Large intestine (tissue), 12 donors: ENCODE results near the gene CLEC4C. TPM values are rescaled to one million over a fixed set of nuclear protein-coding genes. Genes with fewer than 3 reads are reported as not detected.
A peak's percentile ranks its signal among the peaks of the same experiment; 100 is the strongest.
"Not testable (repeated sequence)": the region's sequence is repeated elsewhere in the genome, so short reads cannot be mapped to it uniquely, and the experiment has no call there.

ENCODE experiments used
- DNase-seq, 2 donors: peaks; one replicate each; pipeline versions ENCODE4 v3.0.0 to v3.0.0-alpha.2; 2013
- H3K27ac ChIP-seq: one replicate; pipeline ENCODE4 v1.5.1; 2013; ENCODE audit warnings: low read length
- H3K27me3 ChIP-seq: 2 replicates; pipeline ENCODE4 v1.6.1; 2013; ENCODE audit warnings: low read length; ENCODE audit not compliant: control insufficient read depth, insufficient read depth
- H3K36me3 ChIP-seq: 2 replicates; pipeline ENCODE4 v1.6.1; 2013; ENCODE audit warnings: low read length; ENCODE audit not compliant: control insufficient read depth, insufficient read depth
- H3K4me1 ChIP-seq: one replicate; pipeline ENCODE4 v1.6.1; 2013; ENCODE audit warnings: low read length; ENCODE audit not compliant: control insufficient read depth, insufficient read depth
- H3K4me3 ChIP-seq: one replicate; pipeline ENCODE4 v1.5.1; 2013; ENCODE audit warnings: low read length
- H3K9me3 ChIP-seq: one replicate; pipeline ENCODE4 v1.6.1; 2013; ENCODE audit warnings: mild to moderate bottlenecking, low read depth, low read length, moderate library complexity; ENCODE audit not compliant: control insufficient read depth
- WGBS: methylation state at CpG from one replicate; pipeline ENCODE4 v1.1.5; 2013; ENCODE audit warnings: low lambda C conversion rate; ENCODE audit not compliant: insufficient coverage; 5-methylcytosine and 5-hydroxymethylcytosine counted together
- long read RNA-seq, 11 donors: transcript quantifications; one replicate each; lab custom pipeline, GENCODE V29; 2026
- polyA plus RNA-seq: library from polyadenylated mRNA; unstranded; fragments of 120-200 nt; gene quantifications from one replicate; pipeline ENCODE4 v1.2.1, GENCODE V29; 2013

Gene CLEC4C, protein sequence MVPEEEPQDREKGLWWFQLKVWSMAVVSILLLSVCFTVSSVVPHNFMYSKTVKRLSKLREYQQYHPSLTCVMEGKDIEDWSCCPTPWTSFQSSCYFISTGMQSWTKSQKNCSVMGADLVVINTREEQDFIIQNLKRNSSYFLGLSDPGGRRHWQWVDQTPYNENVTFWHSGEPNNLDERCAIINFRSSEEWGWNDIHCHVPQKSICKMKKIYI
- polyA plus RNA-seq = 0.07 TPM
- long read RNA-seq, donor 1 = 0 reads
- long read RNA-seq, donor 2 = 0 reads
- long read RNA-seq, donor 3 = 0 reads
- long read RNA-seq, donor 4 = 0 reads
- long read RNA-seq, donor 5 = 0 reads
- long read RNA-seq, donor 6 = 0 reads
- long read RNA-seq, donor 7 = 0 reads
- long read RNA-seq, donor 8 = 0 reads
- long read RNA-seq, donor 9 = 0 reads
- long read RNA-seq, donor 10 = 0 reads
- long read RNA-seq, donor 11 = 0 reads

GRCh38 chr12:7747246-7747645 is at the start of gene CLEC4C:
Gene CLEC4C, minus strand, starts transcription at chr12:7747375. Its CDS starts 27 bp downstream, at chr12:7747348.
- WGBS = no CpG with 5 or more reads among the region's 5 CpGs
- DNase-seq = no peak
- Histone ChIP-seq H3K36me3 (no peaks in the 10 kb centered on the region), H3K4me3 (no peak within 1 kb of the TSS), H3K27me3 (no peaks in the 10 kb centered on the region), H3K27ac (no peak within 1 kb of the TSS), H3K9me3 (no peaks in the 10 kb centered on the region), H3K4me1 (no peaks in the 10 kb centered on the region)

GRCh38 chr12:7793211-7793610 is 46.0 kb upstream of the CLEC4C start:
- H3K27ac ChIP-seq = no peak overlapping the region
- H3K9me3 ChIP-seq = no peaks in the 10 kb centered on the region
- 100% methylated on average over 1 of the region's 3 CpGs for WGBS
- no peaks in the 10 kb centered on the region for H3K4me1 ChIP-seq
- H3K4me3 ChIP-seq = no peak overlapping the region
- no peak for DNase-seq
- H3K36me3 ChIP-seq = no peaks in the 10 kb centered on the region
- H3K27me3 ChIP-seq = peaks cover 4% of the 10 kb centered on the region

GRCh38 chr12:7788884-7789528 is 41.8 kb upstream of the CLEC4C start, which contains the start of gene NANOG:
Gene NANOG, plus strand, starts transcription at chr12:7789402. Its CDS starts 213 bp downstream, at chr12:7789615.
- not testable (repeated sequence) for H3K4me3 ChIP-seq, H3K27ac ChIP-seq, H3K4me1 ChIP-seq, H3K27me3 ChIP-seq, H3K9me3 ChIP-seq, DNase-seq, H3K36me3 ChIP-seq
- WGBS = no CpG with 5 or more reads among the region's 13 CpGs

GRCh38 chr12:7788294-7788660 is 41.1 kb upstream of the CLEC4C start:
- Histone ChIP-seq H3K27me3 (peaks cover 8% of the 10 kb centered on the region), H3K4me1 (no peaks in the 10 kb centered on the region), H3K4me3 (no peak overlapping the region), H3K36me3 (no peaks in the 10 kb centered on the region), H3K9me3 (no peaks in the 10 kb centered on the region), H3K27ac (no peak overlapping the region)
- DNase-seq = no peak
- 17% methylated on average over 1 of the region's 4 CpGs for WGBS

DNA sequence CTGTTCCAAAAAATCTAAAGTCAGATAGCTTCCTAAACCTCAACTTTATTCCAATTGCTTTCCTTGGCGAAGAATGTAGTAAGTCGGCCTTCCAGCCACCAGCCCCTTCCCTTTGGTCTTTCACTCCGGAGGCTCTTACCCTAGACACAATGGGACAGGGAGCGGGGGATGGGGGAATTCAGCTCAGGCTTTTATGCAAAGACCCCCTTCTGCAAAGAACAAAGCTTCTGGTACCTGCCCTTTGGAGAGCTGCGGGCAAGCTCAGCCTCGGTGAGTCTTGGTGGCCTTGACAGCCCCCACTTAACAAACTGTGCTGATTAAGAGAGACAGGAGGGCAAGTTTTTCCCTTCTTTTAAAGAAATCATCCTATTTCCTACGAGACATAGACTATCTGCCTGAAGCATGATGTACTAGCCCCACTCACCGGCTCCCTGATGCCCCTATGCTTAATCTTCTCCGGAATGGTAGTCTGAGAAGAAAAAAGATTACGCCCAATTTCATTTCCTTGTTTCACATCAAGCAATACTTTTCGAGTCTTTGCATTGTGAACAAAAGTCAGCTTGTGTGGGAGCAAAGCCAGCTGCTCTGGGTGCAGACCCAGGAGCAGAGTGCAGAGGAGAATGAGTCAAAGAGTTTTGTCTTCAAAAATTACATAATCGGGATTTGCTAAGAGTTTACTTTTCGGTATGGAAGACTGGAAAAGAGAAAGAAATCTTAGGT is 40.6 kb upstream of the CLEC4C start:
- H3K9me3 ChIP-seq = no peaks in the 10 kb centered on the region
- no peaks in the 10 kb centered on the region for H3K36me3 ChIP-seq
- H3K27ac ChIP-seq = no peak overlapping the region
- WGBS = 100% methylated on average over 2 of the region's 13 CpGs
- H3K4me1 ChIP-seq = no peaks in the 10 kb centered on the region
- peaks cover 8% of the 10 kb centered on the region for H3K27me3 ChIP-seq
- no peak for DNase-seq
- H3K4me3 ChIP-seq = no peak overlapping the region

GRCh38 chr12:7784701-7785100 is 37.5 kb upstream of the CLEC4C start:
- Histone ChIP-seq H3K4me1 (no peaks in the 10 kb centered on the region), H3K27me3 (peaks cover 8% of the 10 kb centered on the region), H3K4me3 (no peak overlapping the region), H3K27ac (no peak overlapping the region), H3K36me3 (no peaks in the 10 kb centered on the region), H3K9me3 (no peaks in the 10 kb centered on the region)
- no CpG with 5 or more reads among the region's 2 CpGs for WGBS
- DNase-seq = peak in 1 of 2 donors; percentile 3

DNA sequence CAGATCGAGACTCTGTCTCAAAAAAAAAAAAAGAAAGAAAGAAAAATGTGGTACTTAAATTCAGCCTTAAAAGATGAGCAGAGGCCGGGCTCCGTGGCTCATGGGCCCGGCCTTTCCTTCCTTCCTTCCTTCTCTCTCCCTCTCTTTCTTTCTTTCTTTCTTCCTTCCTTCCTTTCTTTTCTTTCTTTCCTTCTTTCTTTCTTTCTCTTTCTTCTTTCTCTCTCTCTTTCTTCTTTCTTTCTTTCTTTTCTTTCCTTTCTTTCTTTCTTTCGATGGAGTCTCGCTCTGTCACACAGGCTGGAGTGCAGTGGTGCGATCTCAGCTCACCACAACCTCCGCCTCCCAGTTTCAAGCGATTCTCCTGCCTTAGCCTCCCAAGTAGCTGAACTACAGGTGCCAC is 36.3 kb upstream of the CLEC4C start:
- 94% methylated on average over 7 of the region's 9 CpGs for WGBS
- H3K9me3 ChIP-seq, H3K4me3 ChIP-seq, H3K4me1 ChIP-seq, H3K36me3 ChIP-seq, DNase-seq, H3K27me3 ChIP-seq, H3K27ac ChIP-seq: not testable (repeated sequence)

- Histone ChIP-seq H3K4me3 (no peak overlapping the region), H3K27me3 (no peaks in the 10 kb centered on the region), H3K36me3 (no peaks in the 10 kb centered on the region), H3K4me1 (no peaks in the 10 kb centered on the region), H3K9me3 (no peaks in the 10 kb centered on the region), H3K27ac (no peak overlapping the region)
- WGBS = no CpG with 5 or more reads among the region's 6 CpGs
- no peak for DNase-seq
These were observed 34.9 kb upstream of the CLEC4C start for GRCh38 chr12:7782055-7782454.

DNA sequence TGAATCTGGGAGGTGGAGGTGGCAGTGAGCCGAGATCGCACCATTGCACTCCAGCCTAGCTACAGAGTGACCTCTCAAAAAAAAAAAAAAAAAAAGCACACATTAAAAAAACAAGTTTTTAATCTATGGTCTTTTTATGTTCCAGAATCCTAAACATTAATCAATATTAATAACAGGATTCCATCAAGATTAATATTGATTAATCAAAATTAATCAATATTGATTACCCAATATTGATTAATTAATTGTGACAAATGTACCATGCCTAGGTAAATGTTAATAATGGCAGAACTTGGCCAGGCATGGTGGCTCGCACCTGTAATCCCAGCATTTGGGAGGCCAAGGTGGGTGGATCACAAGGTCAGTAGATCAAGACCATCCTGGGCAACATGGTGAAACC is 34.1 kb upstream of the CLEC4C start:
- H3K4me3 ChIP-seq = no peak overlapping the region
- 100% methylated on average over 2 of the region's 3 CpGs for WGBS

GRCh38 chr12:7769999-7770398 is 22.8 kb upstream of the CLEC4C start:
- Histone ChIP-seq H3K4me1 (no peaks in the 10 kb centered on the region), H3K36me3 (no peaks in the 10 kb centered on the region), H3K9me3 (no peaks in the 10 kb centered on the region), H3K27ac (no peak overlapping the region), H3K4me3 (no peak overlapping the region), H3K27me3 (no peaks in the 10 kb centered on the region)
- DNase-seq = peak in 1 of 2 donors; percentile 13
- 89% methylated on average over 2 of the region's 3 CpGs for WGBS

More for the DNA sequence above, 34.1 kb upstream of the CLEC4C start:
- no peaks in the 10 kb centered on the region for H3K27me3 ChIP-seq
- no peak overlapping the region for H3K27ac ChIP-seq
- no peak for DNase-seq
- no peaks in the 10 kb centered on the region for H3K36me3 ChIP-seq
- no peaks in the 10 kb centered on the region for H3K9me3 ChIP-seq
- H3K4me1 ChIP-seq = no peaks in the 10 kb centered on the region
